Measurements from ENCODE around the gene ADAMTS17.

The ADAMTS17 gene

DNA sequence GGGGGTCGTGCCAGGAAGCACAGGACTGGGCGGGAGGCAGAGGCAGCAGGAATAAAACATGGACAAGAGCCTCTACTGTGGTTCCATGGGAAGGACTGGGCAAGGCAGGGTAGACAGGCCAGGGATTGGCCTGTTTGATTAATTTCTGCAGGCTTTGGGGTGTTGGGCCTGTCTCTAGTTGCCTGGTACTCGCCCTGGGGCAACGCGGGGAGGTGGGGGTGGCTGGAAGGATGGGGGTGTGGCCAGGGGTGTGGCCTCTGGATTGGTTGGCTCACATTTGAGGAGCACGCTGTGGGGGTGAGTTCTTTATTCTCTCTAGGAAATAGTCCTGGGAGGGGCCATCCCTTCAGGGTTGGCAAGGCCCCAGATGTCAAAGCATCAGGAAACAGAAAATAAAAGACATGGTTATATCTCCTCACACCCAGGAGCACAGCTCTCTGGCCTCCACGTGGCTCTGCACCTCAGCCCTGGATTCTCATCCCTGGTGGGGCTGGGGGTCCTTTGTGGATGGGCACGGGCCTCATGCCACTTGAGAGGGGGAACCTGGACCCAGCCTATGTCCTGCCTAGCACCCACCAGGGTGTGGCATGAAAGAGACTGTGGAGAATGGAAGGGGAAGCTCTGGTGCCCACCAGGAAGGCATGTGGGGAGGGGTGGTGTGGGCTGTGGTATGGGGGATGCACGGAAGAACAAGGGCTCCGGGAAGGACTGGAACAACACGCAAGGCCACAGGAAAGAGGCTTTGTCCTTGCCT is 385.6 kb downstream of the ADAMTS17 start:
- TF ChIP-seq, protein P1, sequence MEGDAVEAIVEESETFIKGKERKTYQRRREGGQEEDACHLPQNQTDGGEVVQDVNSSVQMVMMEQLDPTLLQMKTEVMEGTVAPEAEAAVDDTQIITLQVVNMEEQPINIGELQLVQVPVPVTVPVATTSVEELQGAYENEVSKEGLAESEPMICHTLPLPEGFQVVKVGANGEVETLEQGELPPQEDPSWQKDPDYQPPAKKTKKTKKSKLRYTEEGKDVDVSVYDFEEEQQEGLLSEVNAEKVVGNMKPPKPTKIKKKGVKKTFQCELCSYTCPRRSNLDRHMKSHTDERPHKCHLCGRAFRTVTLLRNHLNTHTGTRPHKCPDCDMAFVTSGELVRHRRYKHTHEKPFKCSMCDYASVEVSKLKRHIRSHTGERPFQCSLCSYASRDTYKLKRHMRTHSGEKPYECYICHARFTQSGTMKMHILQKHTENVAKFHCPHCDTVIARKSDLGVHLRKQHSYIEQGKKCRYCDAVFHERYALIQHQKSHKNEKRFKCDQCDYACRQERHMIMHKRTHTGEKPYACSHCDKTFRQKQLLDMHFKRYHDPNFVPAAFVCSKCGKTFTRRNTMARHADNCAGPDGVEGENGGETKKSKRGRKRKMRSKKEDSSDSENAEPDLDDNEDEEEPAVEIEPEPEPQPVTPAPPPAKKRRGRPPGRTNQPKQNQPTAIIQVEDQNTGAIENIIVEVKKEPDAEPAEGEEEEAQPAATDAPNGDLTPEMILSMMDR (IDR thresholded peaks at IDR 0.05; ENCODE audit: extremely low read depth, missing control alignments): no peak
- no peak for DNase-seq (ENCODE audit: low spot score)

DNA sequence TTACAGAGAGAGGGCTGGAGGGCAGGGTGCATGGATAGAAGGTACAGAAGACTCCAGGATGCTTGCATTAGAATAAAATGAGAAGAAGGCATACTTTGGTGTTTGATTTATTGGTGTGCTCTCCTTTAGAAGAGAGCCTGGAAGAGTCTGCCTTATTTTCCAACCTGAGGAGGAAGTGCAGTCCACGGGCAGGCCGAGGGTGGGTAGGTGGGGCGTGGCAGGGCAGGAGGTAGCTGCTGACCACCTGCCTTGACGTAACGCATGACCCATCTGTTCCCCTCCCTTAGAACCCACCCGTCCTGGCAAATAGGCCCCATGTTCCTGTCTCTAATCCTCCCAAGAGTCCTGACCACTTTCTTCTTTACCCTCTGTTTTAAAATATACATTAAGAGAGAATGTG is 386.2 kb downstream of the ADAMTS17 start:
- no peak for DNase-seq (ENCODE audit: low spot score)
- TF ChIP-seq, protein P1 (IDR thresholded peaks at IDR 0.05; ENCODE audit: extremely low read depth, missing control alignments): no peak

DNA sequence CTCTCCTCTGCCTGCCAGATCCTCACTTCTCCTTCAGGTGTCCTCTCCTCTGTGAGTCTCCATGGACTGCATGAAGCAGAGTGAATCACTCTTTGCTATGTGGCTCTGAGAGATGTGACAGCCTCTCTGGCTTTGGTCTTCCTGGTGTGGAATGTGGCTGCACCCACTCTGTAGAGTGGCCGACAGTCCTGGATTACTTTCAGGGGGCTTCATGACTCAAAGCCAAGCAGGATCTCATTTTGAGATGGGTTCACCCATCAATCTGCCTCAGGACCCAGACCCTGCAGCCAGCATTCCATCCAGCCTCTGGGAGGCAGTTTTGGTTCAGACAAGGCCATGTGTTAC is 386.6 kb downstream of the ADAMTS17 start:
- no peak for DNase-seq (ENCODE audit: low spot score)
- TF ChIP-seq, protein P1 (IDR thresholded peaks at IDR 0.05; ENCODE audit: extremely low read depth, missing control alignments): no peak

DNA sequence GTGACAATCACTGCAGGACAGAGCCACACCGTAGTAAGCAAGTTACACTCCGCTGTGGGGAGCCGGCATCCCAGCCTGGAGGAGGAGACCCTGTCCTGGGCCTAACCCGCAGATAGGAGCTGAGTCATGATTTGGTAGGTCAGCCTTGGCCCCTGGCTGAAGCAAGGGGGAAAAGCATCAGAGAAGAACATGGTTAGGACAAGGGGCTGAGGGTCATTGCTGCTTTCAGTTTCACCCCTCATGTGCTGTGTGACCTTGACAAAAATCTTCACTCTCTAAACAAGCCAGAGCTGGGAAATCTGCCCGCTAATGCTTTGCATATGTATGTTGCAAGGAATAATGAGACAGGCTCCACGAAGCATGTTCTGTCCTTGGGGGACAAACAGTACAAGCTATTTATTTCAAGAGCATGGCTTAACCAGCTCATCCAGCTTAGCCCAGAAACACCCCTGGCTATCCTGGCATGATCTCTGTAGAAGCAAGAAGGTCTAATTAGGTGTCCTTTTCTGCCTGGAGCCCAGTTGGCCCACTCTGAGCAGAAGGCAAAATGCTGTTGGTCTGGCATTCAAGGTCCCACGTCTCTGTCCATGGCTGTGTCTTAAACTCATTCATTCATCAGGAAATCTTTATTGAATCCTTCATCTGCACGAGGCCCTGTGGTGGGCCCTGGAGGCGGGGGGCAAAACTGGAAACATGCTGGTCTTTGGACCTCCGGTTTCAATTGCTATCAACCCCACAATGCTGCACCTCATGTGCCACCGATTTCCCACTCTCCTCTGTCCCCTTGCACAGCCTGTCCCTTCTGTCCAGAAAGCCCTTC is 387.2 kb downstream of the ADAMTS17 start:
- TF ChIP-seq, protein P1 (IDR thresholded peaks at IDR 0.05; ENCODE audit: extremely low read depth, missing control alignments): no peak
- DNase-seq (ENCODE audit: low spot score): no peak

DNA sequence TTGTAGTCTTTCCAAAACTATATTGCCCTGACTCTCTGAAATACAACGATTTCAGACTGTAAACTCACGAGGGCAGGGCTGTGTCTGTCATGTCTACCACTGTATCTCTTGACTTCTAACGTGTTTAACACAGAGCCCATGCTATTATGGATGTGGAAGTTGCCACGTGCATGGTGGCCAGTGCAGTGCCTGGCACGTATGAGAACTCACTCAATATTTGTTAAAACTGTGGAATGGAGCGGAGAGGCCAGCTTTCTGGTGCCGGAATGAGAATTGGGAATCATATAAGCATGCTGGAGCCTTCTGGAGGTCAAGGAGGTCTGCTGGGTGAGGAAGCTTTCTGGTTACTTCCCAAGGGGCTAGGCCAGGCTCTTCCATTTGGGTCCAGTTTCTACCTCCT is 387.9 kb downstream of the ADAMTS17 start:
- no peak for DNase-seq (ENCODE audit: low spot score)
- TF ChIP-seq, protein P1 (IDR thresholded peaks at IDR 0.05; ENCODE audit: extremely low read depth, missing control alignments): no peak

DNA sequence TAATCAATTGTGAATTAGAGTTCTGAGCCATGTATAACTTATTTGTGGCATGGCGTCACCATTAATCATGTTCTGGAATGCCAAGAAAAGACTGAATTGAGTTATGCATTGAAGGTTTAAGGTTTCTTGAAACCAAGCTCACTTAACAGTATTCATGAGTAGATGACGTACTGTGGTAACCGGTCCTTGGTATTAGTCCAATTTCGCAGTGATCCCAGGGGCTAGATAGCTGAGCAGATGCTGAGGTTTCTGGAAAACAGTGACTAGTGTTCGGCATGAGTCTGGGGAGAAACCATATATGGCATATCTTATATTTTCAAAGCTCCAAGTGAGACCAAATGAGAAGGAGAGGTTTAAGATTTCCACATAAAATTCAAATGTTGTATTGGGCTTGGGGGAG is 390.3 kb downstream of the ADAMTS17 start:
- no peak for DNase-seq (ENCODE audit: low spot score)
- TF ChIP-seq, protein P1 (IDR thresholded peaks at IDR 0.05; ENCODE audit: extremely low read depth, missing control alignments): no peak

DNA sequence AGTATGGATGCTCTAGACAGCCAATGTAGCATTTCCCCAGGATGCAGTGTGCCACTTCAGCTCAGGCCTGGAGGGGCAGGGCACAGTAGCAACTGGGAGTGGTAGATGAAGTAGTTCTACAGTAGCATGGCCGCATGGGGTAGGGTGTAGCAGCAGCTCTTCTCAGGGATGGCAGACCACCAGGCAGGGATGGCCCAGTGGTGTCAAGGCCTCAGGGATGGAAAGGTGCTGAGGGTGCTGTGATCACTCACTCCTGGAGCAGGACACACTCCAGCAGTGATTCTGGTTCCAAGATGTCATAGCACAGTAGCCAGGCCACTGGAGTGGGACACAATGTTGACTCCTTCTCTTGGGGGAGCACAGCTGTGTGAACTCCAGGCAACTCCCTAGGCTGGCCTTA is 397.6 kb downstream of the ADAMTS17 start:
- no peak for DNase-seq (ENCODE audit: low spot score)
- TF ChIP-seq, protein P1 (IDR thresholded peaks at IDR 0.05; ENCODE audit: extremely low read depth, missing control alignments): no peak
